Stimulated activated CD4-positive, alpha-beta T cell treated with anti-CD3 and anti-CD28 coated beads, Interleukin-4, amount 100 ng/mL, for 24 hours (primary cell): Measurements from ENCODE around the gene ZNF138.
"Not testable (repeated sequence)": the region's sequence is repeated elsewhere in the genome, so short reads cannot be mapped to it uniquely, and the experiment has no call there.

ENCODE experiments used
- DNase-seq: peaks from one replicate; pipeline ENCODE4 v3.0.0-alpha.2; 2020

The ZNF138 gene

DNA sequence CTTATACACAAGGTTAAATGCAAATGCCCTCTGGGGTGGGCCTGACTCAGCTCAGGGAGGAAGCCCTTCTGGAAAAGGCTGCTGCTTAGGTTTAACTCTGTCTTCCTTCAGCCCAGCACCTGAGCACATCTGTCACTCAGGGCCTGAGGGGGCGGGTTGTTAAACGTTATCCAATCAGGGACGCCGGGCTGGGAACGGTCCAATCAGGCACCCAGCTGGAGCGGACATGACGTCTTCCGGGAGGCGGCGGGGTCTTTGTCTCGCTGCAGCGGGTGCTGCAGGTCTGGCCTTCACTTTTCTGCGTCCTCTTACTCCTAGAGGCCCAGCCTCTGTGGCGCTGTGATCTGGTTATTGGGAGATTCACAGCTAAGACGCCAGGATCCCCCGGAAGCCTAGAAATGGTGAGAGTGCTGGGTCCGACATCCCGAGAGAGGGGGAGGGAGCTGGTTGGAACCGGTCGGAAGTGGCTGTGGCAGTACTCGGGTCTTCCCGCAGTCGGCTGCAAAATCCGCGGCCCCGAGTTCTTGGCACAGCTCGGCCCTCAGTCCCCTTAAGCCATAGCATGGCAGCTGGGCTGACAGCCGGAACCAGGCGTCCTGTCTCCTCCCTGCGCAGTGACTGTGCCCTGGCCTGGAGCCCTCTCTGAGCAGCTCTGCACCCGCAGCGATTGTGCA is at the start of gene ZNF138:
TSS of gene ZNF138 (plus strand) at position 258 of the 674 bp plus-strand sequence. CDS start at position 399, 141 bp downstream.
- DNase-seq, result peak; percentile 97

DNA sequence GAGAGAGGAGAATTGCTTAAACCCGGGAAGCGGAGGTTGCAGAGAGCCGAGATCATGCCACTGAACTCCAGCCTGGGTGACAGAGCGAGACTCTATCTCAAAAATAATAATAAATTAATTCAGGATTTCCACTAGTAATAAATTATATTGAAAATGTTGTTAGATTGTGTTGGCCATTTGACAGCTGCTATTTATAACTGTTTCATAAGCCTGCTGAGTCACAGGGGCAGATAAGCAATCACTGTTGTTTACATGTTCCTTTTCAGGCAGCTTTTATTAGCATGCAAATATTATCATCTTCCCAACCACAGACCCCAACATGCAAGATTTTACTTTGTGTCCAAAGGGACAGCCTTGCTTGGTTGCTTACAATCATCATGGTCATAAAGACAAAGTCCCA is 49.5 kb upstream of the ZNF138 start:
- DNase-seq, result no peak

GRCh38 chr7:64747802-64748201 is 46.4 kb upstream of the ZNF138 start:
- DNase-seq, result no peak

DNA sequence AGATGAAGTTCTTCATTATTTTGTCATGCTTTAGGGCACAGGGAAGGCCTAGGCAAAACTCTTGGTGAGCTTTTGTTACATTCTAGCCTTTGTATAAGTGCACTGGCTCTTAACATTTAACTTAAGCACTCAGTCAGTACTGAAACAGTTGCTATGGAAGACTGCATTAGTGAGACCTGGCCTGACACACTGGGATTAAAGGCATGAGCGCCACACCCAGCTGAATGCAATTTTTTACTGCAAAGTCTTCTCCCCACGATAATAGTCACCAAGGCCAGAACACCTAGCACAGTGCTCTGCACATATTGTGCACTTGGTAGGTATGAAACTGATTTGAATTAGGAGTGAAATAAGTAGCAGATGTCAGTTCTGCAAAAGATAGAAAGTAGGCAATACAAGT is 41.2 kb upstream of the ZNF138 start:
- DNase-seq, result no peak

GRCh38 chr7:64755865-64756264 is 38.4 kb upstream of the ZNF138 start:
- no peak for DNase-seq

DNA sequence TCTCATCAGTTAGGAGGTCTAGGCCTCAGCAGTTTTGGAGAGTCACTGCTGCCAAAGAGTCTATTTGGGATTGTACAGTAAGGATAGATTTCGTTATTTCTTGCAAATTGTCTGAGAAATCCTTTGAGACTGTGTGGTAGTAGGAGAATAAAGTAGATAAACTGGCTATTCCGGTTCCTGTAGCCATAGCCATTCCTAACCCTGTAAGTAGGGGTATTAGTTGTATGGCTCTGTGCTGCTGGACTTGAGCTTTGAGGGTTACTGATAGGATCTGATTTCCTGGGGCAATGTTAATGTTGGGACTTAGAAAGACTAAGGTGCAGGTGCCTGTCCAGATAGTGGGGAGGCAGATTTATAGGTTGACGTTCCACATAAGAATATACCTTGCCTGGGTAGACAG is 36.1 kb upstream of the ZNF138 start:
- DNase-seq, result no peak

DNA sequence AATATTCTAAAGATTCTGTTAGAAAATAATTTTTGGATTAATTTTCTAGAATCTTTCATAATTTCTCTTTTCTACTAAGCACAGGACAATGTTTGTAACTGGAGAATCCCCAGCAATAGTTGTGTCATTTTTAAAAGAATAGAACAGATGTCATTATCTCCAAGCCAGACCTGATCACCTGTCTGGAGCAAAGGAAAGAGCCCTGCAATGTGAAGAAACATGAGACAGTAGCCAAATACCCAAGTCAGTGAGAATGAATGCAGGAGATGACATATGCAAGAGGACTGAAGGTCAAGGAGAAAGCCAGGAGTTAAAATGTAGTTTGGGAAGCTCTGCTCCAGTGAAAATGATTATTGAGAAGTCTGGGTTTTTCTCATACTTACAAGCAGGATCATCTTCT is 25.4 kb upstream of the ZNF138 start:
- DNase-seq, result no peak

GRCh38 chr7:64774204-64774842 is 19.9 kb upstream of the ZNF138 start:
- DNase-seq, result no peak

DNA sequence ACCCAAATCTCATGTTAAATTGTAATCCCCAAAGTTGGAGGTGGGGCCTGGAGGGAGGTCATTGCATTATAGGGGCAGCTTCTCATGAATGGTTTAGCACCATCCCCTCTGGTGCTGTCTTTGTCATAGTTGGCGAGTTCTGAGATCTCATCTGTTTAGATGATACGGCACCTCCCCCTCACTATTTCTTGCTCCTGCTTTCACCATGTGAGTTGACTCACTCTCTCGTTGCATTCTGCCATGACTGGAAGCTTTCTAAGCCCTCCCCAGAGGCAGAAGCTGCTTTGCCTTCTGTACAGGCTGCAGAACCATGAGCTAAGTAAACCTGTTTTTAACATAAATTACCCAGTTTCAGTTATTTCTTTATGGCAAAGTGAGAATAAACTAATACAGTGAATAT is 18.9 kb upstream of the ZNF138 start:
- DNase-seq, result no peak

GRCh38 chr7:64784842-64785241 is 9.4 kb upstream of the ZNF138 start:
- not testable (repeated sequence) for DNase-seq

GRCh38 chr7:64787295-64787694 is 6.9 kb upstream of the ZNF138 start:
- DNase-seq, result no peak

DNA sequence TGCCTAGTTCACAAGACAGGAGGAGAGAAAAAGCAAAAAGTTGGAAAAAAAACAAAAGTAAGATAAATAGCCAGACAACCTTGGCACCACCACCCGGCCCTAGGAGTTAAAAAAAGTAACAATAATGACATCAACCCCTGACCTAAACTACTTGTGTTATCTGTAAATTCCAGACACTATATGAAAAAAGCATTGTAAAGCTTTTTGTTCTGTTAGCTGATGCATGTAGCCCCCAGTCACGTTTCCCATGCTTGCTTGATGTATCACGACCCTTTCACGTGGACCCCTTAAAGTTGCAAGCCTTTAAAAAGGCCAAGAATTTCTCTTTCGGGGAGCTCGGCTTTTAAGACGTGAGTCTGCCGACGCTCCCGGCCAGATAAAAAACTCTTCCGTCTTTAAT is 5.0 kb upstream of the ZNF138 start:
- DNase-seq, result not testable (repeated sequence)

GRCh38 chr7:64793106-64793755 is 997 bp upstream of the ZNF138 start:
- no peak for DNase-seq

GRCh38 chr7:64795176-64795575 is 948 bp downstream of the ZNF138 start:
- DNase-seq, result no peak

GRCh38 chr7:64799169-64799568 is 4.9 kb downstream of the ZNF138 start:
- DNase-seq, result not testable (repeated sequence)

- DNase-seq, result no peak
Measured at GRCh38 chr7:64802699-64803098, 8.5 kb downstream of the ZNF138 start.

- DNase-seq, result no peak
Measured at GRCh38 chr7:64807731-64808365, 13.6 kb downstream of the ZNF138 start.

DNA sequence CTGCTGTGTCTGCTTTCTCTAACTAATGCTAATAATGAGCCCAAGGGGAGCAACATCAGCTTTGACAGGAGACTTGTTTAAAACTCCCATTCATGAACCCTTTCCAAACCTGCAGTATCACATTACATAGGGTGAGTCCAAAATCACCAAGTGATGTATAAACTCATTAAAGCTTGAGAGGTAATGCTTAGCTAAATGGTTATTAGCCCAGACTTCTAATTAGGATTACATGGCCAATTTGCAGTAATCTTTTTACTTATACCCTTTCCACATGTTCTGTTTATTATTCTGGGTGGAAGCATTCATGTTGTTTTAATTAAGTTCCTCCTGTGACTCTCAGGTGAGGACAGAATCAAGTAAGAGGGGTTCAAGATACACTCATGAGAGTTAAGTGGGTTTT is 17.5 kb downstream of the ZNF138 start:
- DNase-seq, result no peak

GRCh38 chr7:64830926-64831325 is 36.7 kb downstream of the ZNF138 start:
- DNase-seq, result no peak

DNA sequence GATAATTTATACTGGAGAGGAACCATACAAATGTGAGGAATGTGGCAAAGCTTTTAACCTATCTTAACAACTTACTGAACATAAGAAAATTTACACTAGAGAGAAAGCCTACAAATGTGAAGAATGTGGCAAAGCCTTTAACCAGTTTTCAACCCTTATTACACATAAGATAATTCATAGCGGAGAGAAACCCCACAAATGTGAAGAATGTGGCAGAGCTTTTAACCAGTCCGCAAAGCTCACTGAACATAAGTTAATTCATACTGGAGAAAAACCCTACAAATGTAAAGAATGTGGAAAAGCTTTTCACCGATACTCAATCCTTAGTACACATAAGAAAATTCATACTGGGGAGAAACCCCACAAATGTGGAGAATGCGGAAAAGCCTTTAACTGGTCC is 37.9 kb downstream of the ZNF138 start:
- DNase-seq, result no peak

GRCh38 chr7:64834989-64835388 is 40.8 kb downstream of the ZNF138 start:
- DNase-seq, result no peak

DNA sequence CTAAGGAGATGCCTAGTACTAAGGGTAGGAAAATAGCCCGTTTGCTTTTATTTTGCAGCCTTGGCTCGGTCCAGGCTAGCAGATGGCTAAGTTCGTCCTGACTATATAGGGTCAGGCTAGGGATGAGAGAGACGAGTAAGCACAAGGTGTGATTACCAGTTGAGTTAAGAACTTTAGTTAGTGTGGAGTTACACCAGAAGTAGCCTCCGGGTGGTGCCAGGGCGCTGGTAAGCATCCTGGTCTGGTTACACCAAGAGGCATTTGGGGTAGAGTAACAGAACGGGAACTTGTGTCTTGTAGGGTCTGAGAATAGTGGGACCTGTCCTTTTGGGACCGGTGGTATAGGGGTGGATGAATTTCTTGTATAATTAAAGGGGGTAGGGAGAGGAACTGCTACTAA is 41.6 kb downstream of the ZNF138 start:
- not testable (repeated sequence) for DNase-seq

GRCh38 chr7:64838051-64838450 is 43.8 kb downstream of the ZNF138 start:
- DNase-seq, result not testable (repeated sequence)

- no peak for DNase-seq
Measured at GRCh38 chr7:64838691-64839090, 44.5 kb downstream of the ZNF138 start.
